GM21447 (cell line): ENCODE measurements around the gene FKBP8.

Source experiments
- ATAC-seq: cut with Tn5 transposase; IDR thresholded peaks from one replicate; pipeline ENCODE4 v1.9.1; 2021; ENCODE audit not compliant: unreplicated experiment

Gene FKBP8

GRCh38 chr19:18487576-18488402, 55.6 kb downstream of the FKBP8 start:
- no peak for ATAC-seq

- ATAC-seq = no peak
These were observed 56.6 kb downstream of the FKBP8 start for GRCh38 chr19:18486746-18487145.

DNA sequence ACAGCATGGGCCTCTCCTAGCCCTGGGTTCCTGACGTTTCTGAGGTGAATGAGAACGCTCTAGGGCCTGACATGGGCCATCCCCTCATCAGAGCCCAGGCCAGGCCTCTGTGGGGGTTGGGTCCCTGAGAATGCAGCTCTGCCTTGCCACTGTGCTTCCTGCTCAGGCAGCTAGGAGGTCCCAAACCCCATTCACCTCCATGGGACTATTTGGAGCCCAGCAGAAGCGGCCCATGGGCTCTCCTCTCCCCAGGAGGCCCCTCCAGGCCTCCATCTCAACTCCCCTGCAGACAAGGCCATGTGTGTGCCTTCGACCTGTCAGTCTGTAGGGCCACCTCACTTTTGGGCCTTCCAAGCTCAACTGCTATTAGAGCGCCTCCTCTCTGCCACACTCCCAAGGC, 58.4 kb downstream of the FKBP8 start:
- no peak for ATAC-seq

DNA sequence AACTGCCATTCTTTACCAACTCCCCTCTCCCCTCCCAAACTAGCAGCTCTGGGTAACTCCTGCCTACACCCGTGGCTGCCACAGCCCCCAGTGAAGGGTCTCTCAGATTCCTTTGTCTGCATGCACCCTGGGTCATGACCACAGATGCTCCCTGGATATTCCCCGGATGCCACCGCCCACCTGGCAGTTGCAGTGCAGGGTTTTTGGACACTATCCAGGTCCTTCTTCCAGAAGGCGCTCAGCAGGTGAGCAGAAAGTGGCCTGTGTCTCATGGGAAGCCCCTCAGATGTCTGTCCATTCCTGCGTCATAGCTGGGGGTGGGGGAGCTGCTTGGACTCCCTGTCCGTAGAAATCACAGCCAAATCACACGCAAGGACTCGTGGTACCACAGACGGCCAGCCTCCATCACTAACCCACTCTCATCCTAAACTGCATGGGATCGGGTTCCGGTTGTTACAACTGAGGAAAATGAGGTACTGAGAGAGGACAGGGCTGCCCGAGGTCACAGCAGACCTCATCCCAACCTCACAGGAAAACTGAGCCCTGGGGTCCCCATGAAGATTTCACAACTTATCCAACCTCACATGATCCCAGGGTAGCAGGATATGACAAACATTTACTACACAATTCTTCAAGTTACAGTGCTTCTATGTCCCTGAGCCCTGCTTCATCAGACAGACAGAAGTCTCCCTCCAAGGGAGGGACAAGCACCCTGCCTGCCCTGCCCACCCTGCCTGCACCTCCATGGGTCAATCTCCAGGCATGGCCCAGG, 60.1 kb downstream of the FKBP8 start:
- ATAC-seq = no peak
